Pons (tissue), 1 donor: Measurements from ENCODE around the gene LIG1.
"Not testable (repeated sequence)": the region's sequence is repeated elsewhere in the genome, so short reads cannot be mapped to it uniquely, and the experiment has no call there.

Source experiments
- DNase-seq: peaks from one replicate; pipeline ENCODE4 v3.0.0-alpha.2; 2016; ENCODE audit warnings: low spot score

LIG1 gene

DNA sequence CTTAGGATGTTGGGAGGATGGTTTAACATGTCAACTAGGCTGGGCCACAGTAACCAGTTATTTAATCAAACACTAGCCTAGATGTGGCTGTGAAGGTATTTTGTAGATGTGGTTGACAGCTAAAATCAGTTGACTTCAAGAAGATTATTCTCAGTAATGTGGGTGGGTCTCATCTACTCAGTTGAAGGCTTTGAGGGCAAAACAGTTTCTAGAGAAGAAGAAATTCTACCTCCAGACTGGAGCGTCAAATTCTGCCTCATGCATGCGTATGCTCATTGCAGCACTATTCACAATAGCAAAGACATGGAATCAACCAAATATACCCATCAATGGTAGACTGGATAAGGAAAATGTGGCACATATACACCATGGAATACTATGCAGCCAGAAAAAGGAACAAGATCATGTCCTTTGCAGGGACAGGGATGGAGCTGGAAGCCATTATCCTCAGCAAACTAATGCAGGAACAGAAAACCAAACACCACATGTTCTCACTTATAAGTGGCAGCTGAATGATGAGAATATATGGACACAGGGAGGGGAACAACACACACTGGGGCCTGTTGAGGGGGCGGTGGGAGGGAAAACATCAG, 99.9 kb downstream of the LIG1 start:
- not testable (repeated sequence) for DNase-seq

GRCh38 chr19:48069435-48069834, 100.7 kb downstream of the LIG1 start:
- no peak for DNase-seq
